Measurements from ENCODE around the gene CFAP46. TPM values are rescaled to one million over a fixed set of nuclear protein-coding genes. Genes with fewer than 3 reads are reported as not detected.
"Not testable (repeated sequence)": the region's sequence is repeated elsewhere in the genome, so short reads cannot be mapped to it uniquely, and the experiment has no call there.

CFAP46 gene
- total RNA-seq, 1 experiment from 2014 or later, result 1.6 TPM

- DNase-seq (ENCODE audit: low read depth, low spot score) (no peak), ATAC-seq (peak; percentile 43)
- no peaks in the 10 kb centered on the region for H3K9me3 ChIP-seq (ENCODE audit: control insufficient read depth, insufficient read depth, low read depth, low read length)
- H3K27me3 ChIP-seq (ENCODE audit: control insufficient read depth, insufficient read depth, low read length), result no peaks in the 10 kb centered on the region
- peaks cover 9% of the 10 kb centered on the region for H3K4me1 ChIP-seq (ENCODE audit: control insufficient read depth, insufficient read depth, low read length)
- ChIA-PET POLR2A (no interaction called here), CTCF (interaction anchor here (1.0 kb wide), 1 partner anchor 19 kb away, joined by 3 read pairs; no protein-coding TSS in a partner anchor)
- BruUV-seq (replicated peaks), result no TSS peak
- intact Hi-C loops (cut with micrococcal nuclease; ENCODE audit: unreplicated experiment), result no loop called here
- no peaks in the 10 kb centered on the region for H3K36me3 ChIP-seq (ENCODE audit: control insufficient read depth, insufficient read depth, low read length)
- in situ Hi-C loops (cut with HindIII; ENCODE audit: low pct_unique_long_range_greater_than_20kb, low sequenced_read_pairs), result no loop called here
- H3K4me3 ChIP-seq (ENCODE audit: low read depth in 2 of 2, low read length in 2 of 2), result no peak overlapping the region
- TF ChIP-seq REST (IDR thresholded peaks at IDR 0.05; ENCODE audit: insufficient read depth in 1 of 2, low read depth in 2 of 2, low read length in 1 of 2), result no peak
- TF ChIP-seq CTCF (IDR thresholded peaks at IDR 0.05), result no peak
- no peak for TF ChIP-seq POLR2AphosphoS5 (IDR thresholded peaks at IDR 0.05; ENCODE audit: low read depth, low read length)
- no peak for TF ChIP-seq SIN3A (IDR thresholded peaks at IDR 0.05; ENCODE audit: borderline replicate concordance, insufficient read depth, low read depth, low read length)
- TF ChIP-seq TCF7L2 (IDR thresholded peaks at IDR 0.05; ENCODE audit: low read depth, low read length), result no peak
- no peak overlapping the region for H3K27ac ChIP-seq (ENCODE audit: low read length)
Observed at GRCh38 chr10:132774902-132775863, 167.2 kb downstream of the CFAP46 start.

GRCh38 chr10:132774181-132774901 is 168.0 kb downstream of the CFAP46 start:
- 0 out of 2 replicates have a peak, but pooled peaks have one; percentile 33 for ATAC-seq
- no peaks in the 10 kb centered on the region for H3K36me3 ChIP-seq (ENCODE audit: control insufficient read depth, insufficient read depth, low read length)
- BruUV-seq (replicated peaks), result no TSS peak
- H3K4me1 ChIP-seq (ENCODE audit: control insufficient read depth, insufficient read depth, low read length), result peaks cover 9% of the 10 kb centered on the region
- ChIA-PET CTCF (no interaction called here), POLR2A (interaction anchor here (0.7 kb wide), 1 partner anchor 30 kb away, joined by 3 read pairs; no protein-coding TSS in a partner anchor)
- intact Hi-C loops (cut with micrococcal nuclease; ENCODE audit: unreplicated experiment) (no loop called here), in situ Hi-C loops (cut with HindIII; ENCODE audit: low pct_unique_long_range_greater_than_20kb, low sequenced_read_pairs) (no loop called here)
- peak overlapping the region; percentile 57; the same call in 1 of the 2 replicates for H3K27ac ChIP-seq (ENCODE audit: low read length)
- TF ChIP-seq POLR2AphosphoS5 (IDR thresholded peaks at IDR 0.05; ENCODE audit: low read depth, low read length) (no peak), SIN3A (IDR thresholded peaks at IDR 0.05; ENCODE audit: borderline replicate concordance, insufficient read depth, low read depth, low read length) (no peak), CTCF (IDR thresholded peaks at IDR 0.05) (no peak)
- H3K4me3 ChIP-seq (ENCODE audit: low read depth in 2 of 2, low read length in 2 of 2), result no peak overlapping the region
- no peak for DNase-seq (ENCODE audit: low read depth, low spot score)
- no peaks in the 10 kb centered on the region for H3K27me3 ChIP-seq (ENCODE audit: control insufficient read depth, insufficient read depth, low read length)
- no peaks in the 10 kb centered on the region for H3K9me3 ChIP-seq (ENCODE audit: control insufficient read depth, insufficient read depth, low read depth, low read length)

- POLR2A ChIA-PET; H3K36me3 ChIP-seq (ENCODE audit: control insufficient read depth, insufficient read depth, low read length); CTCF ChIA-PET; H3K4me1 ChIP-seq (ENCODE audit: control insufficient read depth, insufficient read depth, low read length); H3K27ac ChIP-seq (ENCODE audit: low read length); H3K4me3 ChIP-seq (ENCODE audit: low read depth in 2 of 2, low read length in 2 of 2); ATAC-seq; intact Hi-C loops (cut with micrococcal nuclease; ENCODE audit: unreplicated experiment); DNase-seq (ENCODE audit: low read depth, low spot score); BruUV-seq (replicated peaks); H3K9me3 ChIP-seq (ENCODE audit: control insufficient read depth, insufficient read depth, low read depth, low read length); H3K27me3 ChIP-seq (ENCODE audit: control insufficient read depth, insufficient read depth, low read length); in situ Hi-C loops (cut with HindIII; ENCODE audit: low pct_unique_long_range_greater_than_20kb, low sequenced_read_pairs): not testable (repeated sequence)
Observed at GRCh38 chr10:132772816-132773215, 169.6 kb downstream of the CFAP46 start.

All from Panc1 (cell line).